A673 (cell line): ENCODE data around the gene NPBWR2. TPM values are rescaled to one million over a fixed set of nuclear protein-coding genes. Genes with fewer than 3 reads are reported as not detected.

ENCODE experiments used
- BruUV-seq: library from RNA; stranded (reverse); fragments of 400-500 nt; replicated peaks from 2 replicates; lab custom pipeline; 2021; lab: Mats Ljungman, UMichigan
- CTCF ChIA-PET: fragments of 300-600 bp; sonication (Branson Sonifier 250); formaldehyde crosslinking; loops from one replicate; lab custom pipeline; 2022; ENCODE audit warnings: antibody characterized with exemption; lab: Charles Lee
- POLR2A ChIA-PET: fragments of 300-600 bp; sonication (Branson Sonifier 250); formaldehyde crosslinking; loops from one replicate; lab custom pipeline; 2022; ENCODE audit warnings: antibody characterized with exemption; ENCODE audit not compliant: low non-redundant PET; lab: Charles Lee
- DNase-seq: peaks from one replicate; pipeline ENCODE4 v3.0.0-alpha.2; 2015; ENCODE audit warnings: low spot score
- H3K27ac ChIP-seq: fragments of 200-600 bp; sonication (generic); 2 replicates; pipeline ENCODE4 v1.5.1; 2016; ENCODE audit warnings: mixed run types, low read depth, mild to moderate bottlenecking, mixed read lengths, antibody characterized with exemption, low read length; ENCODE audit not compliant: poor library complexity, severe bottlenecking
- H3K27me3 ChIP-seq: fragments of 200-600 bp; sonication (generic); replicated peaks from 2 replicates; pipeline ENCODE4 v1.6.1; 2017; ENCODE audit warnings: mixed run types, low read depth, mild to moderate bottlenecking, mixed read lengths, antibody characterized with exemption, low read length; ENCODE audit not compliant: insufficient read depth, poor library complexity
- H3K36me3 ChIP-seq: fragments of 200-600 bp; sonication (generic); 2 replicates; pipeline ENCODE4 v1.6.1; 2016; ENCODE audit warnings: mixed run types, mild to moderate bottlenecking, mixed read lengths, antibody characterized with exemption, low read length; ENCODE audit not compliant: insufficient read depth, poor library complexity, severe bottlenecking
- H3K4me1 ChIP-seq: fragments of 200-600 bp; sonication (generic); 2 replicates; pipeline ENCODE4 v1.6.1; 2017; ENCODE audit warnings: mixed run types, mild to moderate bottlenecking, mixed read lengths, antibody characterized with exemption, low read length; ENCODE audit not compliant: insufficient read depth, poor library complexity, severe bottlenecking
- H3K4me3 ChIP-seq: fragments of 200-600 bp; sonication (generic); 2 replicates; pipeline ENCODE4 v1.5.1; 2016; ENCODE audit warnings: low read depth, mixed run types, mild to moderate bottlenecking, mixed read lengths, low read length; ENCODE audit not compliant: poor library complexity, severe bottlenecking
- H3K9me3 ChIP-seq: fragments of 200-600 bp; sonication (generic); 2 replicates; pipeline ENCODE4 v1.6.1; 2016; ENCODE audit warnings: mixed run types, low read depth, mild to moderate bottlenecking, mixed read lengths, antibody characterized with exemption, low read length; ENCODE audit not compliant: poor library complexity, severe bottlenecking
- CTCF ChIP-seq: fragments of 300-800, 200-600 bp; sonication (generic); conservative IDR thresholded peaks from 2 replicates; pipeline ENCODE4 v1.5.1; 2017; ENCODE audit warnings: low read depth, mild to moderate bottlenecking, antibody characterized with exemption, low read length, moderate library complexity, mixed read lengths
- EZH2 ChIP-seq: fragments of 200-600 bp; sonication (generic); IDR thresholded peaks from 2 replicates; pipeline ENCODE4 v1.6.1; 2017; ENCODE audit warnings: borderline replicate concordance, low read depth, mild to moderate bottlenecking, mixed read lengths, antibody characterized with exemption, low read length; ENCODE audit not compliant: poor library complexity, severe bottlenecking
- intact Hi-C: fragments of 100-400 bp; cut with micrococcal nuclease; formaldehyde crosslinking; loops from one replicate; pipeline ENCODE4 v1.10.0; 2022; ENCODE audit not compliant: unreplicated experiment
- total RNA-seq: library from RNA; stranded (reverse); gene quantifications from 2 replicates; pipeline ENCODE4 v1.2.3, GENCODE V29; 2021

NPBWR2 gene
- total RNA-seq, 1 experiment from 2014 or later, result not detected

- CTCF ChIA-PET, result no interaction called here
- H3K4me3 ChIP-seq, result no peak overlapping the region
- H3K27ac ChIP-seq, result no peak overlapping the region
- intact Hi-C loops, result no loop called here
- TF ChIP-seq CTCF, result no peak
- no peak for TF ChIP-seq EZH2
- H3K9me3 ChIP-seq, result no peaks in the 10 kb centered on the region
- BruUV-seq, result no TSS peak
- no peak for DNase-seq
- peaks cover 12% of the 10 kb centered on the region for H3K27me3 ChIP-seq
- H3K36me3 ChIP-seq, result no peaks in the 10 kb centered on the region
- POLR2A ChIA-PET, result no interaction called here
- no peaks in the 10 kb centered on the region for H3K4me1 ChIP-seq
These were observed 9.4 kb upstream of the NPBWR2 start for GRCh38 chr20:64116541-64117431.

GRCh38 chr20:64116016-64116415 is 8.7 kb upstream of the NPBWR2 start:
- intact Hi-C loops, result no loop called here
- Histone ChIP-seq H3K36me3 (no peaks in the 10 kb centered on the region), H3K4me3 (no peak overlapping the region), H3K27ac (no peak overlapping the region), H3K4me1 (no peaks in the 10 kb centered on the region), H3K9me3 (no peaks in the 10 kb centered on the region), H3K27me3 (peaks cover 5% of the 10 kb centered on the region)
- TF ChIP-seq CTCF, result no peak
- TF ChIP-seq EZH2, result no peak
- no peak for DNase-seq
- ChIA-PET CTCF (interaction anchor here (0.7 kb wide), 1 partner anchor 14 kb away, joined by 3 read pairs; no protein-coding TSS in a partner anchor), POLR2A (no interaction called here)
- no TSS peak for BruUV-seq

DNA sequence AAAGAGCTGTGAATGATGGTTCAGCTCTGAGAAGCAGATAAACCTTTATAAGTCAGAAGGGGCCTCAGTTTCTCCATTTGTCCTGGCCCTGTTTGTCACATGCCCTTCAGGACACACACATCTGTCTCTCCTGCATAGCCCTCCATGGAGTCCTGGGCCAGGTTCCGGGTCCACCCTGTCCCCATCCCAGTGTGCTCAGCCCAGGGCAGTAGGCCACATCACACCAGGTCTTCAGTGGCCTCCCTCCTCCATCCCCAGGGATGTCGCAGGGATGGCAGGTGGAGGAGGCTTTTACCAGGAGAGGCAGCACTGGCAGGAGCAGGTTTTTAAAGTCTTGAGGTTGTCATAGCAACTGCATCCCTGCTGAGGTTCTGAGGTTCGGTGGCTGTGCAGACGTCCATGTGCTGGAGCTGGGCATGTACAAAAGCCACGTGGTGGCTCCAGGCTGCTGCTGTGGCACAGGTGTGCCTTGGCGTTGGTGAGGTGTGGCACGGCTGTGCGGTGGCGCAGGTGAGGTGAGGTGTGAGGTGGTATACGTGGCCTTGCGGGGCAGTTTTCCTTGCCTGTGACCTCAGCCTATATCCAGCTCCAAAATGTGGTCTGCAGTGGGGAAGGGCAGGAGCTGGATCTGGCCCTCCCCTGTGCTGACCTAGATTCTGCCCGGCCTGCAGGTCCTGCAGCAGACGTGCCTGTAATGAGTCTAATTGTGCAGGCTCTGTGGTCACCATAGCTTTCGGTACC is 8.0 kb upstream of the NPBWR2 start:
- TF ChIP-seq EZH2 (no peak), CTCF (no peak)
- no peaks in the 10 kb centered on the region for H3K27me3 ChIP-seq
- no peak overlapping the region for H3K4me3 ChIP-seq
- H3K27ac ChIP-seq, result no peak overlapping the region
- DNase-seq, result no peak
- CTCF ChIA-PET, result interaction anchor here (0.7 kb wide), 1 partner anchor 13 kb away, joined by 3 read pairs; no protein-coding TSS in a partner anchor
- H3K4me1 ChIP-seq, result no peaks in the 10 kb centered on the region
- POLR2A ChIA-PET, result no interaction called here
- intact Hi-C loops, result no loop called here
- BruUV-seq, result no TSS peak
- H3K9me3 ChIP-seq, result no peaks in the 10 kb centered on the region
- no peaks in the 10 kb centered on the region for H3K36me3 ChIP-seq
